ENCODE data around the gene TTC29.
"Not testable (repeated sequence)": the region's sequence is repeated elsewhere in the genome, so short reads cannot be mapped to it uniquely, and the experiment has no call there.

The TTC29 gene

GRCh38 chr4:146844761-146845160, 100.9 kb downstream of the TTC29 start:
- TF ChIP-seq, protein P1, sequence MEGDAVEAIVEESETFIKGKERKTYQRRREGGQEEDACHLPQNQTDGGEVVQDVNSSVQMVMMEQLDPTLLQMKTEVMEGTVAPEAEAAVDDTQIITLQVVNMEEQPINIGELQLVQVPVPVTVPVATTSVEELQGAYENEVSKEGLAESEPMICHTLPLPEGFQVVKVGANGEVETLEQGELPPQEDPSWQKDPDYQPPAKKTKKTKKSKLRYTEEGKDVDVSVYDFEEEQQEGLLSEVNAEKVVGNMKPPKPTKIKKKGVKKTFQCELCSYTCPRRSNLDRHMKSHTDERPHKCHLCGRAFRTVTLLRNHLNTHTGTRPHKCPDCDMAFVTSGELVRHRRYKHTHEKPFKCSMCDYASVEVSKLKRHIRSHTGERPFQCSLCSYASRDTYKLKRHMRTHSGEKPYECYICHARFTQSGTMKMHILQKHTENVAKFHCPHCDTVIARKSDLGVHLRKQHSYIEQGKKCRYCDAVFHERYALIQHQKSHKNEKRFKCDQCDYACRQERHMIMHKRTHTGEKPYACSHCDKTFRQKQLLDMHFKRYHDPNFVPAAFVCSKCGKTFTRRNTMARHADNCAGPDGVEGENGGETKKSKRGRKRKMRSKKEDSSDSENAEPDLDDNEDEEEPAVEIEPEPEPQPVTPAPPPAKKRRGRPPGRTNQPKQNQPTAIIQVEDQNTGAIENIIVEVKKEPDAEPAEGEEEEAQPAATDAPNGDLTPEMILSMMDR (conservative IDR thresholded peaks at IDR 0.05; ENCODE audit: low read length): no peak
- DNase-seq (ENCODE audit: low read depth): no peak
- H3K4me3 ChIP-seq (ENCODE audit: low read length): no peak overlapping the region

DNA sequence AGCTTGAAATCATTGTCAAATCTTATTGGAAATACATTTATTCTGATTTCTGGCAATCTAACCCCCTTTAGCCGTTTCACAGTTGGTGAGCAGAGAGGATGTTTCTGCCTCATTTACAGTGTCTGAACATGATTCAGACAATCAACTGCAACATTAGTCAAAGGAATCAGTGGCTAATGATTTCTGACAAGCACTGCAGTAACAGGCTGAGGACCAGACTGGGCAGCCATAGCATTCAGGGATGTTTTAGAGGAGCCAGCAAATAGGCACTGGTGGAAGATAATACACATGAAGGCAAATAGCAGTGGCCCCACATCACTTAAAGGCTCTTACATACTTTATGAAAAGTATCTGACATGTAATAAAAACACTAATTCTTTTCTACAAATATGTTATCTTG, 102.8 kb downstream of the TTC29 start:
- TF ChIP-seq, protein P1 (conservative IDR thresholded peaks at IDR 0.05; ENCODE audit: low read length): no peak
- DNase-seq (ENCODE audit: low read depth): no peak
- H3K4me3 ChIP-seq (ENCODE audit: low read length): no peak overlapping the region

DNA sequence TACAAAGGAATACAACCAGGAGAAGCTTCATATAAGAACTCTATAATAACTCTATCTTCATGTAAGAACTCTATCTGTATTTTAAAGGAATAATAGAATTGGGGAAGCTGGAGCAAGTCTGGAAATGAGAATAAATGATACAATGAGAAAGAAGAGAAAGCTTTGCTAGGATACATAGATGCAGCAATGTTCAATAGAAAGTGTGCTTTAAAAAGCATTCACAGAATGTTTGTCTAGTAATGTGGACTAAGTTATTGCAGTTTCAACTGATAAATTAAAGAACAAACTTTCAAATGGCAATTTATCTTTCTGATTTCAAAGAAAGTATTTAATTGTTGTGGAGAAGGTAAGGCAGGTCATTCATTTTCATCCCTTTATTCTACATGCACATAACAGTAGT, 104.9 kb downstream of the TTC29 start:
- no peak overlapping the region for H3K4me3 ChIP-seq (ENCODE audit: low read length)
- no peak for DNase-seq (ENCODE audit: low read depth)
- TF ChIP-seq, protein P1 (conservative IDR thresholded peaks at IDR 0.05; ENCODE audit: low read length): no peak

DNA sequence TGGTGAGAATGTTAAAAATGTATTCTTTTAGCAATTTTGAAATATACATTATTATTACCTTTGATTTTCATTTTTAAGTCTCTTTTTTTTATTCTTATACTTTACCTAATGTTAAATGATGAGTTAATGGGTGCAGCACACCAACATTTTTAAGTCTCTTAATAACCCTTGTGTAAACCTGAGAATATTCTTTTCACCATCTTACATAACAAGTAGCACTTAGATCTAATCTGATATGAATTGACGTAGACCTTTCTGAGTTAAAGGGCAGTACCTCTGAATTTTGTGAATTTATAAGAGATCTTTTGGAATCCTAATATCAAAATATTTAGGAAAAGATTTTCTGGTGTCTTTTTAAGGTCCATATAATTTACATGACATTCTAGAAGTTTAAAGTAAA, 110.6 kb downstream of the TTC29 start:
- no peak for DNase-seq (ENCODE audit: low read depth)
- no peak overlapping the region for H3K4me3 ChIP-seq (ENCODE audit: low read length)
- TF ChIP-seq, protein P1 (conservative IDR thresholded peaks at IDR 0.05; ENCODE audit: low read length): no peak

DNA sequence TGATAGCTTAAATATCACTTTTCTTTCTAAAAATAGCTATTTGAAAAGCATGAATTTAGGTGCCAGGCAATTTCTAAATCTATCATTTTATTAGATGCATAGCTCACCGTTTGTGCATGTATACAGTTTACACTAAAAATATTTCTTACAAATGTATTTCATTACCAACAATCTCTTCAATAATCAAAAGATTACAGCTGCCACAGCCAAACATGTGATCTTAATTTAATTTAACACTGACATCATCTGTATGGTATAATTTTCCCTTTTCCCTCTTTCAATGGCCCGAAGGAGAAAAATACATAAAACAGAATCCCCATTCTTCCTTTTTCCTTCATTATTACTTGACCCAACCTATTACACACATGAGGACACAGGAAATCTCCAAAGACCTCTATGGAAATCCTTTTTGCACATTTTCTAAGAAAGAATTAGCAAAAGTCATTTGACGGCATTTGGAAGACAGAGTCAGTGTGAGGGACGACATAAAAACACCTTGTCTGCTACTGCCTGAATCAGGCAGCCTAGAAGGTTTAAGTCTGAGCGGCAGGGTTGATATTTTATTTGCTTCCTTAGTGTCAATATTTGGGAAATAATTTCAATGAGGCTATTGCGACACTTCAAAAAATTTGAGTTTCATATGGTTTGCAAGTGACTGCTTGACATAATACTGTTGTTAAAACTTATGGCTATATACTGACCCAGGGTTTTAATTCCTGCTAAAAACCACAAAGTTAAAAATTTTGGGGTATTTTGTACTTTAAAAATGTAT, 111.2 kb downstream of the TTC29 start:
- no peak overlapping the region for H3K4me3 ChIP-seq (ENCODE audit: low read length)
- TF ChIP-seq, protein P1 (conservative IDR thresholded peaks at IDR 0.05; ENCODE audit: low read length): no peak
- no peak for DNase-seq (ENCODE audit: low read depth)

GRCh38 chr4:146833530-146833929, 112.1 kb downstream of the TTC29 start:
- DNase-seq (ENCODE audit: low read depth): no peak
- TF ChIP-seq, protein P1 (conservative IDR thresholded peaks at IDR 0.05; ENCODE audit: low read length): no peak
- H3K4me3 ChIP-seq (ENCODE audit: low read length): no peak overlapping the region

DNA sequence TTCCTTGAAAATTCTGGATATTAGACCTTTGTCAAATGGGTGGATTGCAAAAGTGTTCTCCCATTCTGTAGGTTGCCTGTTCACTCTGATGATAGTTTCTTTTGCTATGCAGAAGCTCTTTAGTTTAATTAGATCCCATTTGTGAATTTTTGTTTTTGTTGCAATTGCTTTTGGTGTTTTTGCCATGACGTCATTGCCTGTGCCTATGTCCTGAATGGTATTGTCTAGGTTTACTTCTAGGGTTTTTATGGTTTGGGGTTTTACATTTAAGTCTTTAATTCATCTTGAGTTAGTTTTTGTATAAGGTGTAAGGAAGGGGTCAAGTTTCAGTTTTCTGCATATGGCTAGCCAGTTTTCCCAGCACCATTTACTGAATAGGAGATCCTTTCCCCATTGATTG, 122.7 kb downstream of the TTC29 start:
- DNase-seq (ENCODE audit: low read depth); H3K4me3 ChIP-seq (ENCODE audit: low read length): not testable (repeated sequence)
